OCI-LY7 (cell line): Measurements from ENCODE around the gene SLC6A6.

ENCODE experiments used
- CTCF ChIP-seq: fragments of 200-600 bp; sonication (generic); conservative IDR thresholded peaks from 2 replicates; pipeline ENCODE4 v1.5.1; 2014; ENCODE audit warnings: mild to moderate bottlenecking, antibody characterized with exemption, low read length, moderate library complexity, mixed read lengths
- EZH2phosphoT487 ChIP-seq: fragments of 200-600 bp; sonication (generic); IDR thresholded peaks from 2 replicates; pipeline ENCODE4 v1.6.1; 2018; ENCODE audit warnings: low read depth, borderline replicate concordance, mild to moderate bottlenecking, mixed run types, antibody characterized with exemption, low read length, moderate library complexity, mixed read lengths

- TF ChIP-seq CTCF (no peak), EZH2phosphoT487 (no peak)
These were observed 16.2 kb upstream of the SLC6A6 start for GRCh38 chr3:14386254-14386653.
